NCI-H2081 treated with DMSO at 0.1 percent for 48 hours (cell line): Measurements from ENCODE around the gene SLC2A1.

Experiments
- DNase-seq: peaks from one replicate; lab custom pipeline; 2025; lab: John Stamatoyannopoulos, UW

The SLC2A1 gene

GRCh38 chr1:42941640-42942330, 16.9 kb downstream of the SLC2A1 start:
- no peak for DNase-seq

- DNase-seq, result no peak
Measured at GRCh38 chr1:42940851-42941639, 17.6 kb downstream of the SLC2A1 start.

- DNase-seq, result no peak
Measured at GRCh38 chr1:42938645-42939615, 19.7 kb downstream of the SLC2A1 start.

GRCh38 chr1:42937836-42938644, 20.6 kb downstream of the SLC2A1 start:
- DNase-seq, result no peak

- no peak for DNase-seq
Measured at GRCh38 chr1:42937141-42937696, 21.4 kb downstream of the SLC2A1 start.

- no peak for DNase-seq
Measured at GRCh38 chr1:42936309-42937078, 22.2 kb downstream of the SLC2A1 start.

- DNase-seq, result no peak
Measured at GRCh38 chr1:42935971-42936308, 22.7 kb downstream of the SLC2A1 start.

GRCh38 chr1:42935313-42935895, 23.3 kb downstream of the SLC2A1 start:
- no peak for DNase-seq

GRCh38 chr1:42934541-42935312, 23.9 kb downstream of the SLC2A1 start:
- no peak for DNase-seq

GRCh38 chr1:42933610-42934491, 24.8 kb downstream of the SLC2A1 start:
- no peak for DNase-seq

GRCh38 chr1:42933060-42933586, 25.5 kb downstream of the SLC2A1 start:
- DNase-seq, result no peak

GRCh38 chr1:42932442-42932941, 26.2 kb downstream of the SLC2A1 start:
- DNase-seq, result no peak

GRCh38 chr1:42931911-42932422, 26.7 kb downstream of the SLC2A1 start:
- no peak for DNase-seq

- no peak for DNase-seq
Measured at GRCh38 chr1:42931108-42931539, 27.5 kb downstream of the SLC2A1 start.

- DNase-seq, result no peak
Measured at GRCh38 chr1:42930178-42931107, 28.2 kb downstream of the SLC2A1 start.

- no peak for DNase-seq
Measured at GRCh38 chr1:42929434-42930177, 29.1 kb downstream of the SLC2A1 start.
